PC-9 (cell line): ENCODE measurements around the gene ITGA3.

Source experiments
- CTCF ChIP-seq: fragments of 200-600 bp; sonication (generic); conservative IDR thresholded peaks from 2 replicates; pipeline ENCODE4 v1.6.1; 2017; ENCODE audit warnings: mixed run types, antibody characterized with exemption, mild to moderate bottlenecking, moderate library complexity
- EZH2 ChIP-seq: fragments of 200-600 bp; sonication (generic); IDR thresholded peaks from 2 replicates; pipeline ENCODE4 v1.8.0; 2017; ENCODE audit warnings: antibody characterized with exemption, low read depth

GRCh38 chr17:50059759-50060273, 3.9 kb downstream of the ITGA3 start:
- TF ChIP-seq CTCF (no peak), EZH2 (no peak)
